K562 (cell line): ENCODE data around the gene GPR22. TPM values are rescaled to one million over a fixed set of nuclear protein-coding genes. Genes with fewer than 3 reads are reported as not detected.
A peak's percentile ranks its signal among the peaks of the same experiment; 100 is the strongest.

Experiments used
- ATAC-seq: fragments of 200-7000 bp; cut with Tn5 transposase; 3 replicates; pipeline ENCODE4 v1.9.1; 2020; ENCODE audit warnings: moderate library complexity
- BruUV-seq: library from RNA; stranded (reverse); fragments of 400-500 nt; replicated peaks from 2 replicates; lab custom pipeline; 2021; lab: Mats Ljungman, UMichigan
- CTCF ChIA-PET: fragments of 300-600 bp; formaldehyde crosslinking; extraction: SDS; loops from one replicate; lab custom pipeline; 2021; ENCODE audit warnings: low intra/inter-chr PET ratio; lab: Yijun Ruan, JAX
- POLR2A ChIA-PET: fragments of 300-600, 350-650 bp; sonication (Branson Sonifier 250); formaldehyde crosslinking; extraction: SDS; loops from one replicate; lab custom pipeline; 2021; ENCODE audit warnings: antibody characterized with exemption, inconsistent platforms; lab: Yijun Ruan, JAX
- DNase-seq, 4 experiments: peaks; one replicate each; pipeline versions ENCODE4 v3.0.0 to v3.0.0-alpha.2; 2011 to 2018; ENCODE audit warnings: low spot score in 3 of 4, mixed read lengths in 3 of 4; ENCODE audit errors: extremely low read depth in 1 of 4
- FAIRE-seq: peaks from 2 replicates; lab custom pipeline; 2011; peaks lifted over from hg19 to GRCh38; lab: Jason Lieb, UNC
- H2AFZ ChIP-seq: 2 replicates; pipeline ENCODE4 v1.6.0; 2011; ENCODE audit warnings: low read depth, low read length, control low read depth, inconsistent platforms
- H3K27ac ChIP-seq: fragments of 200-600 bp; 3 replicates; pipeline ENCODE4 v1.8.0; 2011; ENCODE audit warnings: low read depth, mild to moderate bottlenecking, control low read depth, inconsistent platforms, low read length, moderate library complexity, mixed read lengths; ENCODE audit errors: extremely low read depth
- H3K27me3 ChIP-seq, 2 experiments: fragments of 300-600 bp in 1 of 2; 2 replicates in 1 of 2; 3 replicates in 1 of 2; pipeline versions ENCODE4 v1.6.0 to v1.8.0; 2011; ENCODE audit warnings: inconsistent platforms in 2 of 2, low read length in 2 of 2, mild to moderate bottlenecking in 1 of 2, mixed read lengths in 1 of 2, moderate library complexity in 1 of 2; ENCODE audit not compliant: control insufficient read depth in 2 of 2, insufficient read depth in 2 of 2
- H3K36me3 ChIP-seq: fragments of 300-600 bp; 3 replicates; pipeline ENCODE4 v1.8.0; 2011; ENCODE audit warnings: mild to moderate bottlenecking, low read length, inconsistent platforms; ENCODE audit not compliant: control insufficient read depth, insufficient read depth
- H3K4me1 ChIP-seq, 2 experiments: fragments of 200-600 bp in 1 of 2; replicated peaks in 1 of 2; 2 replicates in 1 of 2; 3 replicates in 1 of 2; pipeline versions ENCODE4 v1.5.1 to v1.8.0; 2011; ENCODE audit warnings: inconsistent platforms in 2 of 2, low read length in 2 of 2, mild to moderate bottlenecking in 1 of 2, mixed read lengths in 1 of 2, moderate library complexity in 1 of 2; ENCODE audit not compliant: control insufficient read depth in 2 of 2, insufficient read depth in 2 of 2
- H3K4me2 ChIP-seq: 2 replicates; pipeline ENCODE4 v1.6.1; 2011; ENCODE audit warnings: low read length, control low read depth, inconsistent platforms, mixed read lengths; ENCODE audit not compliant: insufficient read depth
- H3K4me3 ChIP-seq: fragments of 200-600 bp; sonication (generic), shearing (Covaris generic); 2 replicates; pipeline ENCODE4 v1.5.1; 2016; ENCODE audit warnings: control low read depth, inconsistent platforms
- H3K79me2 ChIP-seq: fragments of 200-600 bp; 3 replicates; pipeline ENCODE4 v1.8.0; 2011; ENCODE audit warnings: low read length, inconsistent platforms; ENCODE audit not compliant: control insufficient read depth, insufficient read depth
- H3K9ac ChIP-seq, 2 experiments: 2 replicates each; pipeline versions ENCODE4 v1.6.0 to v1.6.1; 2011; ENCODE audit warnings: low read depth in 2 of 2, low read length in 2 of 2, control low read depth in 1 of 2, inconsistent platforms in 1 of 2, mild to moderate bottlenecking in 1 of 2, mixed read lengths in 1 of 2; ENCODE audit not compliant: insufficient read depth in 1 of 2
- H3K9me1 ChIP-seq: one replicate; pipeline ENCODE4 v1.6.0; 2011; ENCODE audit warnings: inconsistent platforms, mild to moderate bottlenecking, low read length, moderate library complexity; ENCODE audit not compliant: control insufficient read depth, insufficient read depth
- H3K9me3 ChIP-seq: replicated peaks from 2 replicates; pipeline ENCODE4 v1.5.1; 2011; ENCODE audit warnings: low read depth, low read length, inconsistent platforms; ENCODE audit not compliant: control insufficient read depth, insufficient read depth
- H4K20me1 ChIP-seq: replicated peaks from 2 replicates; pipeline ENCODE4 v1.6.1; 2011; ENCODE audit warnings: low read length, inconsistent platforms, mixed read lengths; ENCODE audit not compliant: control insufficient read depth, insufficient read depth
- CBX2 ChIP-seq: fragments of 200-600 bp; sonication (generic); IDR thresholded peaks from one replicate; pipeline ENCODE4 v1.6.1; 2012; ENCODE audit warnings: mild to moderate bottlenecking, low read length, inconsistent platforms; ENCODE audit not compliant: insufficient read depth, poor library complexity, severe bottlenecking
- HDAC8 ChIP-seq: fragments of 450-650 bp; IDR thresholded peaks from 2 replicates; pipeline ENCODE4 v1.6.1; 2016; ENCODE audit warnings: mild to moderate bottlenecking, missing genetic modification characterization, moderate library complexity, missing compliant biosample characterization
- NCOA2 ChIP-seq, 2 experiments: fragments of 450-650 bp; IDR thresholded peaks; 2 replicates each; pipeline ENCODE4 v1.6.1; 2018; ENCODE audit warnings: mild to moderate bottlenecking in 2 of 2, moderate library complexity in 1 of 2; ENCODE audit not compliant: partially characterized antibody in 2 of 2
- TRIM24 ChIP-seq, 2 experiments: fragments of 450-650 bp; IDR thresholded peaks; 2 replicates each; pipeline ENCODE4 v1.6.1; 2016
- WGBS: fragments of 100-300 bp; shearing (Covaris generic); methylation state at CpG from one replicate; pipeline ENCODE4 v1.1.6; 2016; ENCODE audit warnings: low coverage, mixed read lengths; ENCODE audit not compliant: insufficient coverage; ENCODE audit errors: missing lambda C conversion rate; 5-methylcytosine and 5-hydroxymethylcytosine counted together
- in situ Hi-C: fragments of 300-500 bp; cut with MboI; formaldehyde crosslinking; loops from 4 replicates; pipeline ENCODE4 v1.15.0; 2018; ENCODE audit warnings: inconsistent platforms, mixed read lengths
- intact Hi-C: fragments of 100-400 bp; cut with micrococcal nuclease; formaldehyde crosslinking; loops from 2 replicates; pipeline ENCODE4 v1.14.2; 2022
- polyA plus RNA-seq, 8 experiments: library from polyadenylated mRNA; depleted of rRNA in 4 of 8; stranded (reverse) in 5 of 8; unstranded in 3 of 8; fragments of >200 nt; fragmentation: Nextera tagmentation in 2 of 8; fragmentation: Illumina TruSeq in 1 of 8; extraction: Ambion mirVana in 2 of 8; extraction: Trizol in 1 of 8; gene quantifications; 2 replicates each; pipeline versions ENCODE4 v1.2.1 to v1.2.3, GENCODE V29; 2011 to 2014; ENCODE audit warnings: inconsistent platforms in 1 of 8, missing spikeins in 1 of 8
- total RNA-seq, 7 experiments: library from RNA; depleted of rRNA in 6 of 7; stranded (reverse); fragments of >200 nt in 6 of 7; fragmentation: Illumina TruSeq in 2 of 7; extraction: Trizol in 2 of 7; gene quantifications; 2 replicates each; pipeline versions ENCODE4 v1.2.1 to v1.2.3, GENCODE V29; 2011 to 2021; ENCODE audit warnings: low replicate concordance in 1 of 7
- TF ChIP-seq, protein P1 (sequence below): sonication (generic); formaldehyde crosslinking; IDR thresholded peaks from 2 replicates; pipeline ENCODE4 v1.8.1; 2023; ENCODE audit warnings: mild to moderate bottlenecking, missing genetic modification reagents
- TF ChIP-seq, protein P2 (sequence below): fragments of 250-450 bp; sonication (Bioruptor Pico); IDR thresholded peaks from 2 replicates; pipeline ENCODE4 v1.4.0; 2020; ENCODE audit warnings: mild to moderate bottlenecking, moderate library complexity, borderline replicate concordance

GPR22 gene
- total and polyA plus RNA-seq, 9 of the 15 experiments (the other 6 are each of a cell fraction or from before 2014, with no cell fraction given) = 0.07 to 0.20 TPM; not detected in 7

GRCh38 chr7:107450970-107451369 lies 18.9 kb upstream of the GPR22 start:
- BruUV-seq = no TSS peak
- H3K4me3 ChIP-seq = no peak overlapping the region
- intact Hi-C loops = no loop called here
- H3K79me2 ChIP-seq = no peaks in the 10 kb centered on the region
- WGBS = 96% methylated on average over 1 of the region's 1 CpG
- TF ChIP-seq, protein P1, sequence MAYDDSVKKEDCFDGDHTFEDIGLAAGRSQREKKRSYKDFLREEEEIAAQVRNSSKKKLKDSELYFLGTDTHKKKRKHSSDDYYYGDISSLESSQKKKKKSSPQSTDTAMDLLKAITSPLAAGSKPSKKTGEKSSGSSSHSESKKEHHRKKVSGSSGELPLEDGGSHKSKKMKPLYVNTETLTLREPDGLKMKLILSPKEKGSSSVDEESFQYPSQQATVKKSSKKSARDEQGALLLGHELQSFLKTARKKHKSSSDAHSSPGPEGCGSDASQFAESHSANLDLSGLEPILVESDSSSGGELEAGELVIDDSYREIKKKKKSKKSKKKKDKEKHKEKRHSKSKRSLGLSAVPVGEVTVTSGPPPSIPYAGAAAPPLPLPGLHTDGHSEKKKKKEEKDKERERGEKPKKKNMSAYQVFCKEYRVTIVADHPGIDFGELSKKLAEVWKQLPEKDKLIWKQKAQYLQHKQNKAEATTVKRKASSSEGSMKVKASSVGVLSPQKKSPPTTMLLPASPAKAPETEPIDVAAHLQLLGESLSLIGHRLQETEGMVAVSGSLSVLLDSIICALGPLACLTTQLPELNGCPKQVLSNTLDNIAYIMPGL (CRISPR knock-in tag) = no peak
- no peak for TF ChIP-seq NCOA2 (IDR thresholded peaks at IDR 0.05; ENCODE audit: partially characterized antibody in 2 of 2)
- TF ChIP-seq, all 486 proteins: peak for 0
- Histone ChIP-seq H3K4me1 (no peaks in the 10 kb centered on the region), H3K4me2 (no peak overlapping the region), H3K9me3 (no peaks in the 10 kb centered on the region), H3K36me3 (0 out of 3 replicates have a peak, but pooled peaks cover 2% of the 10 kb centered on the region), H3K27me3 (no peaks in the 10 kb centered on the region), H3K27ac (no peak overlapping the region), H4K20me1 (no peaks in the 10 kb centered on the region), H3K9ac (no peak overlapping the region), H2AFZ (no peak overlapping the region), H3K9me1 (no peaks in the 10 kb centered on the region)
- no peak for ATAC-seq
- no peak for FAIRE-seq
- ChIA-PET POLR2A (no interaction called here), CTCF (no interaction called here)
- DNase-seq = no peak
- in situ Hi-C loops = loop anchor here (10.0 kb wide), 1 partner anchor 424 kb away; no protein-coding TSS in a partner anchor

DNA sequence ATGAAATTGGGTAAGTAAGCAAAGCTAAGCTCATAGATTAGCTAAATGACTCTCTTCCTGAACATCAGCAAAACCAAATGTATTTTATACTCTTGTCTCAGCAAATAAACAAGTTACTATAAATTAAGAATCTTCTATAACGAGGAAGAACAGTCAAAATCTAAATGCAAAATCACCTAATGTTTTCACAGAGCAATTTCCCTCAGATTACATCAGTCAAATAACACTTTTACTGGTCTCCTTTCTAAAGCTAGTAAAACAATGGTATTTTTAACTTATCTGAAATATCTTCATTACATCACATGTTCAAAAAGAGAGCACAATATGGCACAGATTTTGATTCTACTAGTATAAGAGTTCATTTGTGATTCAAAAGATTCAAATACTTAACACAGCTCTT lies 16.5 kb upstream of the GPR22 start:
- Histone ChIP-seq H3K9me3 (no peaks in the 10 kb centered on the region), H3K79me2 (no peaks in the 10 kb centered on the region), H4K20me1 (no peaks in the 10 kb centered on the region), H3K9me1 (no peaks in the 10 kb centered on the region), H3K4me2 (no peak overlapping the region), H3K4me1 (no peaks in the 10 kb centered on the region), H3K4me3 (no peak overlapping the region), H3K36me3 (peaks cover 6% of the 10 kb centered on the region; the same call in 1 of the 3 replicates), H3K27ac (no peak overlapping the region), H3K27me3 (no peaks in the 10 kb centered on the region), H2AFZ (no peak overlapping the region), H3K9ac (no peak overlapping the region)
- DNase-seq = no peak
- BruUV-seq = no TSS peak
- POLR2A ChIA-PET = no interaction called here
- in situ Hi-C loops (loop anchor here (10.0 kb wide), 1 partner anchor 421 kb away; no protein-coding TSS in a partner anchor), intact Hi-C loops (no loop called here)
- FAIRE-seq = no peak
- no peak for ATAC-seq
- CTCF ChIA-PET = no interaction called here
- 78% methylated on average over 1 of the region's 1 CpG for WGBS
- TF ChIP-seq HDAC8 (tag) = no peak
- TF ChIP-seq CBX2 = no peak
- peak in 1 of 2 experiments; percentile 52; a peak in 1 of 4 replicates for TF ChIP-seq TRIM24 (IDR thresholded peaks at IDR 0.05)
- TF ChIP-seq, protein P2, sequence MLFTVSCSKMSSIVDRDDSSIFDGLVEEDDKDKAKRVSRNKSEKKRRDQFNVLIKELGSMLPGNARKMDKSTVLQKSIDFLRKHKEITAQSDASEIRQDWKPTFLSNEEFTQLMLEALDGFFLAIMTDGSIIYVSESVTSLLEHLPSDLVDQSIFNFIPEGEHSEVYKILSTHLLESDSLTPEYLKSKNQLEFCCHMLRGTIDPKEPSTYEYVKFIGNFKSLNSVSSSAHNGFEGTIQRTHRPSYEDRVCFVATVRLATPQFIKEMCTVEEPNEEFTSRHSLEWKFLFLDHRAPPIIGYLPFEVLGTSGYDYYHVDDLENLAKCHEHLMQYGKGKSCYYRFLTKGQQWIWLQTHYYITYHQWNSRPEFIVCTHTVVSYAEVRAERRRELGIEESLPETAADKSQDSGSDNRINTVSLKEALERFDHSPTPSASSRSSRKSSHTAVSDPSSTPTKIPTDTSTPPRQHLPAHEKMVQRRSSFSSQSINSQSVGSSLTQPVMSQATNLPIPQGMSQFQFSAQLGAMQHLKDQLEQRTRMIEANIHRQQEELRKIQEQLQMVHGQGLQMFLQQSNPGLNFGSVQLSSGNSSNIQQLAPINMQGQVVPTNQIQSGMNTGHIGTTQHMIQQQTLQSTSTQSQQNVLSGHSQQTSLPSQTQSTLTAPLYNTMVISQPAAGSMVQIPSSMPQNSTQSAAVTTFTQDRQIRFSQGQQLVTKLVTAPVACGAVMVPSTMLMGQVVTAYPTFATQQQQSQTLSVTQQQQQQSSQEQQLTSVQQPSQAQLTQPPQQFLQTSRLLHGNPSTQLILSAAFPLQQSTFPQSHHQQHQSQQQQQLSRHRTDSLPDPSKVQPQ (CRISPR knock-in tag) = no peak
